ENCODE data around the gene LPP. TPM values are rescaled to one million over a fixed set of nuclear protein-coding genes. Genes with fewer than 3 reads are reported as not detected.

Gene LPP
- total and polyA plus RNA-seq, 10 of the 15 experiments (the other 5 are each of a cell fraction or from before 2014, with no cell fraction given): under 0.01 to 0.62 (median 0.03) TPM

GRCh38 chr3:188670446-188670845 lies 516.5 kb downstream of the LPP start:
- no peak overlapping the region for H3K4me3 ChIP-seq
- H3K27me3 ChIP-seq (replicated peaks in 1 of 2; ENCODE audit: control insufficient read depth in 2 of 2, insufficient read depth in 2 of 2, low read length in 1 of 2): no peaks in the 10 kb centered on the region; a peak in 1 of 4 replicates
- in situ Hi-C loops (cut with MboI): no loop called here
- SMC1A ChIA-PET (ENCODE audit: uncharacterized antibody, unreplicated experiment): no interaction called here
- no peak overlapping the region for H3K27ac ChIP-seq (ENCODE audit: control insufficient read depth, insufficient read depth)
- POLR2A ChIA-PET: no interaction called here
- H3K4me1 ChIP-seq (ENCODE audit: control insufficient read depth, insufficient read depth, low read length): no peaks in the 10 kb centered on the region
- no peaks in the 10 kb centered on the region for H3K36me3 ChIP-seq (ENCODE audit: control insufficient read depth in 2 of 2, insufficient read depth in 2 of 2, low read length in 1 of 2)
- 76% methylated on average over 5 of the region's 5 CpGs for whole genome bisulfite sequencing (ENCODE audit: insufficient coverage, insufficient replicate concordance, low lambda C conversion rate, missing lambda C conversion rate)
- no TSS peak for BruUV-seq (replicated peaks)
- no peak overlapping the region for H3K9ac ChIP-seq (ENCODE audit: control insufficient read depth, insufficient read depth, low read length)
- no peaks in the 10 kb centered on the region for H3K79me2 ChIP-seq (ENCODE audit: control insufficient read depth, insufficient read depth, low read length)
- no peak overlapping the region for H2AFZ ChIP-seq (ENCODE audit: control insufficient read depth, low read depth, low read length)
- H4K20me1 ChIP-seq (ENCODE audit: control insufficient read depth, insufficient read depth): no peaks in the 10 kb centered on the region
- intact Hi-C loops (cut with micrococcal nuclease; ENCODE audit: unreplicated experiment): no loop called here
- DNase-seq (ENCODE audit: low read depth, low spot score) (no peak), FAIRE-seq (no peak), ATAC-seq (no peak)
- CTCF ChIA-PET: no interaction called here
- TF ChIP-seq CBFB (IDR thresholded peaks at IDR 0.05; ENCODE audit: low read depth): no peak
- TF ChIP-seq, protein P1, sequence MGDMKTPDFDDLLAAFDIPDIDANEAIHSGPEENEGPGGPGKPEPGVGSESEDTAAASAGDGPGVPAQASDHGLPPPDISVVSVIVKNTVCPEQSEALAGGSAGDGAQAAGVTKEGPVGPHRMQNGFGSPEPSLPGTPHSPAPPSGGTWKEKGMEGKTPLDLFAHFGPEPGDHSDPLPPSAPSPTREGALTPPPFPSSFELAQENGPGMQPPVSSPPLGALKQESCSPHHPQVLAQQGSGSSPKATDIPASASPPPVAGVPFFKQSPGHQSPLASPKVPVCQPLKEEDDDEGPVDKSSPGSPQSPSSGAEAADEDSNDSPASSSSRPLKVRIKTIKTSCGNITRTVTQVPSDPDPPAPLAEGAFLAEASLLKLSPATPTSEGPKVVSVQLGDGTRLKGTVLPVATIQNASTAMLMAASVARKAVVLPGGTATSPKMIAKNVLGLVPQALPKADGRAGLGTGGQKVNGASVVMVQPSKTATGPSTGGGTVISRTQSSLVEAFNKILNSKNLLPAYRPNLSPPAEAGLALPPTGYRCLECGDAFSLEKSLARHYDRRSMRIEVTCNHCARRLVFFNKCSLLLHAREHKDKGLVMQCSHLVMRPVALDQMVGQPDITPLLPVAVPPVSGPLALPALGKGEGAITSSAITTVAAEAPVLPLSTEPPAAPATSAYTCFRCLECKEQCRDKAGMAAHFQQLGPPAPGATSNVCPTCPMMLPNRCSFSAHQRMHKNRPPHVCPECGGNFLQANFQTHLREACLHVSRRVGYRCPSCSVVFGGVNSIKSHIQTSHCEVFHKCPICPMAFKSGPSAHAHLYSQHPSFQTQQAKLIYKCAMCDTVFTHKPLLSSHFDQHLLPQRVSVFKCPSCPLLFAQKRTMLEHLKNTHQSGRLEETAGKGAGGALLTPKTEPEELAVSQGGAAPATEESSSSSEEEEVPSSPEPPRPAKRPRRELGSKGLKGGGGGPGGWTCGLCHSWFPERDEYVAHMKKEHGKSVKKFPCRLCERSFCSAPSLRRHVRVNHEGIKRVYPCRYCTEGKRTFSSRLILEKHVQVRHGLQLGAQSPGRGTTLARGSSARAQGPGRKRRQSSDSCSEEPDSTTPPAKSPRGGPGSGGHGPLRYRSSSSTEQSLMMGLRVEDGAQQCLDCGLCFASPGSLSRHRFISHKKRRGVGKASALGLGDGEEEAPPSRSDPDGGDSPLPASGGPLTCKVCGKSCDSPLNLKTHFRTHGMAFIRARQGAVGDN (IDR thresholded peaks at IDR 0.05): no peak
- TF ChIP-seq, protein P2, sequence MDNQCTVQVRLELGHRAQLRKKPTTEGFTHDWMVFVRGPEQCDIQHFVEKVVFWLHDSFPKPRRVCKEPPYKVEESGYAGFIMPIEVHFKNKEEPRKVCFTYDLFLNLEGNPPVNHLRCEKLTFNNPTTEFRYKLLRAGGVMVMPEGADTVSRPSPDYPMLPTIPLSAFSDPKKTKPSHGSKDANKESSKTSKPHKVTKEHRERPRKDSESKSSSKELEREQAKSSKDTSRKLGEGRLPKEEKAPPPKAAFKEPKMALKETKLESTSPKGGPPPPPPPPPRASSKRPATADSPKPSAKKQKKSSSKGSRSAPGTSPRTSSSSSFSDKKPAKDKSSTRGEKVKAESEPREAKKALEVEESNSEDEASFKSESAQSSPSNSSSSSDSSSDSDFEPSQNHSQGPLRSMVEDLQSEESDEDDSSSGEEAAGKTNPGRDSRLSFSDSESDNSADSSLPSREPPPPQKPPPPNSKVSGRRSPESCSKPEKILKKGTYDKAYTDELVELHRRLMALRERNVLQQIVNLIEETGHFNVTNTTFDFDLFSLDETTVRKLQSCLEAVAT (IDR thresholded peaks at IDR 0.05): no peak
- H3K9me3 ChIP-seq (replicated peaks; ENCODE audit: control insufficient read depth, insufficient read depth, low read length): no peaks in the 10 kb centered on the region
- no peak overlapping the region for H3K4me2 ChIP-seq (ENCODE audit: control insufficient read depth, insufficient read depth)
- RAD21 ChIA-PET (ENCODE audit: unreplicated experiment): no interaction called here

Measured in GM12878 (cell line).